Stimulated activated CD4-positive, alpha-beta T cell treated with anti-CD3 and anti-CD28 coated beads, TNF-alpha, amount 100 ng/mL, for 48 hours (primary cell): Measurements from ENCODE around the gene UBTD2.

Experiments used
- DNase-seq, 3 donors: peaks; one replicate each; pipeline ENCODE4 v3.0.0-alpha.2; 2020; ENCODE audit warnings: low read depth in 3 of 3

The UBTD2 gene

DNA sequence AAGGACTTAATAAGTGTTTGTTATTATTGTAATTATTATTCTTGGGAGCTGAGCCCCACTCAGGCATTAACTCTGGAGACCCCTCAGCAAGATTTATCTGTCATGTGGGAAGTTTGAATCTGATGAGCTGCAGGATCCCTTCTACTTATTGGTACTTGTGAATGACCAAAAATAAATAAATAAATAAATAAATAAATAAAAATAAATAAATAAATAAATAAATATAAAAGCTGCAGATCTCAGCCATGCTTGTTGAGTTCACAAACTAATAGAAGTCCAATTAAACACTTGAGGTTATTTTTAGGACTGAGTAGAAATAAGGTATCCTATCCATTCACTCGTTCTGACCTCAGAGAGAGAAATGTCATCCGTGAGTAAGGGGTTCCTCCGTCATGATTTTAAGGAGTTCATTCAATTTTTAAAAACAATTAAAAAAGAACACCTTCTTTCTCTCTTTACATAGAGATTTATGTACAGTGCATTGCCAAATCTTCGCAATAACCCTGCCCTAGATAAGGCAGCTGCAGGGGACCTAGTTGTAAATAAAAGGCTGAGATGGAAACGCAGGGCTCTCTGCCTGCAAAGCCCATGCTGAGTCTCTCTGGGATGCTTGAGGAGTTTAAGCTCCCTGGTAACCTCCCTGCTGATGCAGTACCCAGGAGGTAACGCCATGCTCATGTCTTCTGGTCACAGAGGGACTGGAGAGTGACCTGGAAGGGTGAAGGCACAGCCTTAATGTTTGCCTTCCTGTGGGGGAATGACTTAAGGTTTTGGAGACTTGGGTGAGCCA is 88.4 kb downstream of the UBTD2 start:
- DNase-seq: no peak

DNA sequence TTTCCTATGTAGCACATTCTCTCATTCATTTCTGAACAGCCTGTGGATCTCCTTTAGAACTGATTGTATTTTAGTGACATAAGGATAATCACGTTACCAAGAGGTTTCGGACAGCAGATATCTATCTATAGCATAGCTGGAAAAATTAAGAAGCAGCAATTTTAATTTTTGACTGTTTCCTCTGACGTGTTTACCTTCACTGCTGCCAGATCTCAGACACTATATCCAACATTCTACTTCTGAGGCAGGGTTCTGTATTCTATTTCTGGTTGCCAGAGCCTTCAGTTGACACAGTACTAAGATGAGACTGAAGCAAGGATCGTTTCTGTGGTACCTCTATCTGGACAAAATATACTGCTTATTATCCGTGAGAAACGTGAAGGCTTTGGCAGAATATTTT is 89.7 kb downstream of the UBTD2 start, which contains the start of gene EFCAB9:
TSS of gene EFCAB9 (plus strand) at position 301 of the 400 bp plus-strand sequence. CDS start at position 302, 1 bp downstream.
- DNase-seq: no peak

DNA sequence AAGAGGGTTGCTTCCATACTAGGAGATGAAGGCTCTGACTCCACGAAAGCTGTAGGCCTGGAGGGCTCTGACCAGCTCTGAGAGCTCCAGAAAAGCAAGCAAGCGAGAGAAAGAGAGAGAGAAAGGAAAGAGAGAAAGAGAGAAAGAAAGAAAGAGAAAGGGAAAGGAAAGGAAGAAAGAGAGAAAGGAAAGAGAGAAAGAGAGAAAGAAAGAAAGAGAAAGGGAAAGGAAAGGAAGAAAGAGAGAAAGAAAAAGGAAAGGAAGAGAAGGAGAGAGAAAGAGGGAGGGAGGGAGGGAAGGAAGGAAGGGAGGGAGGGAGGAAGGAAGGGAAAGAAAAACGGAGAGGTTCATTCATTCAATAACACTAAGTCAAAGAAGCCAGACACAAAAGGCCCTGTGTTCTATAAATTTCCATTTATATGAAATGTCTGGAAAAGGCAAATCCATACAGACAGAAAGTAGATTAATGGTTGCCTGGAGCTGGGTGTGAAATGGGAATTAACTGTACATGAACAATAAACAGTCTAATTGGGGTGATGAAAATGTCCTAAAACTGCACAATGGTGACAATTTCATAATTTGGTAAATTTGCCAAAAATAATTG is 93.8 kb downstream of the UBTD2 start:
- DNase-seq: no peak

DNA sequence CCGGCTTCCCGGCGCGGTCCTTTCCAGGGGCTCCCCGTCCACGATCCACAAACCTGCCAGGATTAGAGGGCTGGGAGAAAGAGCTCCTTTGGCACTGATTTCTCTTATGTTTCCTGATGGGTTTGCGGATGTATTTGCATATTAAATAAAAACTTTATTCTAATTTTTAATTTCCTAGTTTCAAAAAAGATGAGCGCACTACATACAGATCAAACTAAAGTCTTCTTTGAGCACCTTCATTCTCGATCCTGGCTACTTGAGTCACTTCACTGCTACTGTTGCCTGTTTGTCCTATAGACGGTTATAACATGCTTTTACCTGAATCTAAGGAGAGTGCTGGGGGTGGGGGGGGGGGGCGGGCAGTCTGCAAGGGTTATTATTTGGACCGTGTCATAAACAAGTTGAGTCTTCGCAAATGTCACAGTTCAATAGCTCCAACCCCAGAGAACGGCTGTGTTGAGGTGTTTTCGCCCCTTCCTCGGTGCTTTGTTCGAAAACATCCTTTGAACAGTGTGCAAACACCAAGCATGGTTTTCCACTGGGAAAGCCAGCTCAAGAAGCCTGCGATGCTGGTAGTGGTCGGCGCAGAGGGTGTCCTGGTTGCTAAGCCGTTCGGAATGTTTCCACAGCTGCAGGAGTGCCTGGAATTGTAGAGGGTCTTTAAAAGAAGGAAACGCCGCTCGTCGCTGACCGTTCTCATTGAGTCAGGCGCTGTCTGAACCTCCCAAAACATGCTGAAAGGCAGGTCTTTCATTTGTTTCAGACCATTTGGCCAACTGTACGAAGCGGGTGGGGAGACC is 94.5 kb downstream of the UBTD2 start:
- DNase-seq: no peak

DNA sequence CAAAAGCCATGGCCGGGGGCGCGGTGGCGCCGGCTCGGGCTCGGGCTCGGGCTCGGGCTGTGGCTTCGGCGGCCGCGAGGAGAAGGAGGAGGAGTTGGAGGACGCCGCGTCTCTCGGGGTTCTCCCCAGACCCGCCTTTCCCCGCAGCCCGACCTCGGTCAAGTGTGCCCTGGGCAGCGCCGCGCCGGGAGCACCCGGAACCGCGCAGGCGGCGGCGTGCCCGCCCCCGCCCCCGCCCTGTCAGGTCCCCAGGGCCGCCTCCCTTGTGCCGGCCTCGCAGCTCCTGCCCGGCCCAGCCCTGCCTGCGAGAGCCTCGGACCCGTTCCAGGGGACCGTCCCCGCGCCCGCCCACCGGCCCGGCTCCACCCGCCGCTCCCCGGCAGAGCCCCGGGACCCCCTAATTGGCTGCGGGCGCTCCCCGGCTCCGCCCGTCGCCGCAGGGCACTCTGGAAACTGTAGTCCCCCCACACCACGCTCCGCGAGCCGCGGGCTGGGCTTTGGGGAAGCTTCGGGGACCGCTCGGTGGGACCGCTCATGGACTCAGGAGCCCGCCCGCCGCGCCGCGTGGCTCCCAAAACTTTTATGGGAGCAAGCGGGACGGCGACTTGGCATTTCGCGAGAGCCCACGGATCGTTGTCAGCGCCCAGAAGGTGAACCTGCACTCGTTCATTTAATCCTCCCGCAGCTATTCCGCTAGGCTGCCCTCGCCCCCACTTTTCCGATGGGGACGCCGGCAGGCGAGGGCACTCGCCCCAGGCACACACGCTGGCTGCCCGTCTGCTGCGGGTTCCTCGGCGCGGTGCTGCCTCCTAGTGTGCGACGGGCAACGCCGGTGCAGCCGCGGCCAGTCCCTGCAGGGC is 95.3 kb downstream of the UBTD2 start, which contains the start of gene STK10:
TSS of gene STK10 (minus strand) at position 192 of the 860 bp plus-strand sequence. CDS start at position 10, 182 bp downstream.
- peak; percentile 77 to 87 (median 81) for DNase-seq

DNA sequence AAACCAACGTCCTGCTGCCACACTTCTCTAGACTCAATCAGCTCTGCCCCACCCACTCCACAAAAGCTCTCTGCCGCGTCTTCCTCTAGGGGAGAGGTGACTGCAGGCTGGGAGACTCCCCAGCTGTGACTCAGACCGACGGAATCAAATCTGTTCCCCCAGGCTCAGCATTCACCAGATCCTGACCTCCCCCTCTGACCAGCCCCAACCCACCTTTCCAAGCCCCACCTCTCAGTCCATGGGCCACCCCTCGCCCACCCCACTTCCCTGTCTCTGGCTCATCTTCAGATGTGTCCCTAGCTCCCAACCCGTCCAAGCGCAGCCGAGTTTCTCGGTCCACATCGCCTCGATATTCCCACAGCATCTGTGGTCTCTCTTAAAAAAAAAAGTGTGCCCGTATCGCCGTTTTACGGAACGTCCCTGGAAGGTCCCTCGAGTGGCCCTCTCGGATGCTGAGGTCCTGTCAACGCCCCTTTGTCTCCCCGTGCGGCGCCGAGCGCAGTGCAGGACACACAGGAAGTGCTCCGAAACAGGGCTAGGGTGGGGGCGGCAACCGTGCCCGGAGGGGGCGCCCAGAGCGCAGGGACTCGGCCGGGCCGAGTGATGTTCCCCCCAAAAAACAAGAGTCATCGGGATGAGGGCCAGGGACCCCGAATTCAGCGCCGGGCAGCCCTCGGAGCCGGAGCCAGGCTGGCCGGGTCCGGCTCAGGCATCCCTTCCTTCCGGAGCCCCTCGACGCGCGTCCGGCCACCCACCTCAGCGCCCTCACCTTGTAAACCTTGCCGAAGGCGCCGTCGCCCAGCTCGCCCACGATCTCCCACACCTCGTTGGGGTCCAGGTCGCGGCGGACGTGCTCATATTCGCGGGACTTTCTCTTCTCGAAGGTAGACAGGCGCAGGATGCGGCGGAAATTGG is 96.2 kb downstream of the UBTD2 start:
- peak in 2 of 3 donors; percentile 57 for DNase-seq

DNA sequence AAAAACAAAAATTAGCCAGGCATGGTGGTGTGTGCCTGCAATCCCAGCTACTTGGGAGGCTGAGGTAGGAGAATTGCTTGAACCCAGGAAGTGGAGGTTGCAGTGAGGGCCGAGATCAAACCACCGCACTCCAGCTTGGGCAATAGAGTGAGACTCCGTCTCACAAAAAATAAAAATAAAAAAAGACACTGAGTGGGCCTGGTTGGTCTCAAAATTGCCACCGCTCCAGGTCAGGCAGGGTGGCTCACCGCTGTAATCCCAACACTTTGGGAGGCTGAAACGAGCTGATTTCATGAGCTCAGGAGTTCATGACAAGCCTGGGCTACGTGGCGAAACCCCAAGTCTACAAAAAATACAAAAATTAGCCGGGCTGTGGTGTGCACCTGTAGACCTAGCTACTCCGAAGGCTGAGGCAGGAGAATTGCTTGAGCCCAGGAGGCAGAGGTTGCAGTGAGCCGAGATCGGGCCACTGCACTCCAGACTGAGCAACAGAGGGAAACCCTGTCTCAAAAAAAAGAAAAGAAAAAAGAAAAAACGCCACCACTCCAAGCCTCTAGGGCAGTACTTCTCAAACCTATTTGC is 97.4 kb downstream of the UBTD2 start:
- no peak for DNase-seq

DNA sequence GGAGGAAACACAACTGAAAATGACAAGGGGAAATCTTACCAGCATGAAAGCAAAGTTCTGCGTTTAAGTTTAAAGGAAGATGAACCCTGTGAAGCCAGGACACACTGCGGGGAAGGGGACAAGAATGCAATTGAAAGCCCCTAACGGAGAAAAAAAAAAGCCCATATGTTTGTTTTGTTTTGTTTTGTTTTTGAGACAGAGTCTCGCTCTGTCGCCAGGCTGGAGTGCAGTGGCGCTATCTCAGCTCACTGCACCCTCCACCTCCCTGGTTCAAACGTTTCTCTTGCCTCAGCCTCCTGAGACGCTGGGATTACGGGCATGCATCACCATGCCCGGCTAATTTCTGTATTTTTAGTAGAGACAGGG is 98.5 kb downstream of the UBTD2 start:
- DNase-seq: no peak

DNA sequence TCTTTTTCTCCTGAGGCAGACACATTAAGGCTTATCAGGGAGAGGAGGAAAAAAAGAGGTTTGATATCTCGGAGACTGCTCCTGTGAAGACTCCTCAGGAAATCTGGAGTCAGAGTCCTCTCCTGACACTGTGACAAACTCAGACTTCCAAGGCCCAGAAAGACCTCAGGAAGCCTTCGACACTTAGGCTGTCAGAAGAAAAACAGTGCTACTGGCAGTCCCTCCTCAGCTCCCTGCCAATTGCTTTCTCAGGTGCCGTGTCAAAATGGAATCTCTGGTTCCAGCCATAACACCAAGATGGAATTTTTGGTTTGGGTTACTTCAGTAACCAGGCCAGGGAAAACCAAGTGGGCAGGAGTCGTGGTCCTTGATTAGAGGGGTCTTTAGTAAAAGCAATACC is 99.7 kb downstream of the UBTD2 start:
- DNase-seq: no peak

DNA sequence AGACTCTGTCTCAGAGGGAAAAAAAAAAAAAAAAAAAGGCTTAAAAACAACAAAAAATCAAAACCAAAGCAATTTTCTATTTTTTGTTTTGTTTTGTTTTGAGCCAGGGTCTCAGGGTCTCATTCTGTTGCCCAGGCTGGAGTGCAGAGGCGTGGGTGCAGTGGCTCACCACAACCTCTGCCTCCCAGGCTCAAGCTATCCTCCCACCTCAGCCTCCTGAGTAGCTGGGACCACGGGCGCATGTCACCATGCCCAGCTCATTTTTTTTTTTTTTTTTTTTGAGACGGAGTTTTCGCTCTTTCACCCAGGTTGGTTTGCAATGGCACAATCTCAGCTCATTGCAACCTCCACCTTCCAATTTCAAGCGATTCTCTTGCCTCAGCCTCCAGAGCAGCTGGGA is 101.3 kb downstream of the UBTD2 start:
- no peak for DNase-seq

DNA sequence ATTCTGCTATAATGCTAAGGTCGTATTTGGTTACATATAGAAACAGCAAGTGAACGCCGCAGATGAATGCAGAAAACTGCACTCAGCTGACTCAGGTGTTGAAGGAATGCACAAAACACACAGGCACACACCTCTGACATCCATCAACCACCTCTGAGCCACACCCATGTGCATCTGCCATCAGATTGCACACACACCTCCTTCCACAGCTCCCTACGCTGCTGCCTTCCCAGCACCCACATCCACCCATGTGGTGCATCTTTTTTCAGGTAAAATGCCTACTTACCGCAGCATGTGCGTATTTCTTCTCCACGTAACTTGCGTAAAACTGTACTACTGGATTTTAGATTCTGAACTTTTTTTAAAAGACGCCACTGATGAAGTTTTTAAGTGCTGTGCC is 102.6 kb downstream of the UBTD2 start:
- no peak for DNase-seq

DNA sequence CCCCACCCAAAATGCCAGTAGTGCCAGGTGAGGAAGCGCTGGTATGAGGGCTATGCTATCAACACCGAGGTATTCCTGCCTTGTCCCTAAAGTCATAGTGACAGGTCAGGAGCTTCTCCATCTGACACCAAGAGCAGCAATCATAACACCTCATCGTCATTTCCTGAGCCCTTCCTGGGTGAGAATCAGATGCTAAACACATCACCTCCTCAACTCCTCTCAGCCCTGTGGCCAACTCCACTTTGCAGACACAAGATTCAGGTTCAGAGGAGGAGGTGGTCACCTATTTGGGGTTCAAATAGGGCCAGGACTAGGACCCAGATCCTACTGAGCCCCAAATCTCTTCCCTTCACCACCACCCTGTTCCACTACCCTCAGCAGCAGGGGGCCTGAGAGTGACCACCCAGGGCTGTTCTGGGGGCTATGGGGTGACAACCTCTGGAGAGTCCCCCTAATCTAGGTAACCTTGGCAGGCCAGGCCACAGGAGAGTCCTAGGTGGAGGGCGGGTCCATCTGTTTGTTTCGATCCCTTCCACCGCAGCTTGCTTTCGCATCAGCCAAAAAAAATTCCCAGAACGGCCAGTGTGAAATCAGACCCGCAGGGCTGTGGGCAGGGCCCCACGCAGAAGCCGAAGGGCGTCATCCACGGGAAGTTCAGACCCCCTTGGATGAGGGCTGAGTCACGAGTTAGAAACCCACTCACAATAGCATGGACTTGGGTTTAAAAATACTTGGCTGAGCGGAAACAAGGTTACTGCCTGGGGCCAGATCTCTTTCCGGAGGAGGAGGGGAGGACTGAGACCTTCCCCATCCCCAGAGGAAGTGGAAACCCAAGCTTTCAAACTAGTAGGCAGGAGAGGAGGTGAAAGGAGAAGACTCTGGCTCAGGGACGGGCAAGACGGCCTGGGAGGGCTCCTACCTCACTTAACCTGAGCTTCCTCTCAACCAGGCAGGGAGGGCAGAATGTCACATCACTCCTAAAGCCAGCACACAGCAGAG is 104.3 kb downstream of the UBTD2 start:
- peak in 1 of 3 donors; percentile 35 for DNase-seq

DNA sequence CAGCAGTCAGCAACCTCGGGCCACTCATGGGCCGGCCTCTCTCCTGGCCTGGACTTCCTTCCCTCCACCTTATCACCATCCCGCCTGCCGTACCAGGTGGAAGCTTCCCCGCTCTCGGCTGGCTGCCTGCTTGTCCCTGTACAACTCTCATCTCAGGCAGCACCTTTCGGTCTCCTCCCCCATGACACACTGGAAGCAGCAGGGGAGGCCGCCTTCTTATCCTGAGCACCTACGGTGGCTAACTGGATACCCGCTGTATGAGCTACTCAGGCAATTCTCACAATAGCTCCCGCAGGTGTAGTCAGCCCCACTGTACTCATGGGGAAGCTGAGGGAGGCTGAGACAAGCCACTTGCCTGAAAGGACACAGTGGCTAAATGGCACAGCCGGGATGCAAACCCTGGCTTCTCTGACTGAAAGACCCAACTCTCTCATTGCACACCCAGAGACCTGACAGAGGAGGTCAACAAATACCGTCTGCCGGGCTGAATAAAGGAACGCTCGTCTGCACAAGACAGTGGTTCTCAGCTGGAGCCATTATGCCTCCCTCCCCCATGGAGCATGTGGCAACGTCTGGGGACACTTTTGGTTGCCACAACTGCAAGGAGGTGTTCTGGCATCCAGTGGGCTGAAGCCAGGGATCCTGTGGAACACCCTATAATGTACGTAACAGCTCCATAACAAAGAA is 105.1 kb downstream of the UBTD2 start:
- no peak for DNase-seq

DNA sequence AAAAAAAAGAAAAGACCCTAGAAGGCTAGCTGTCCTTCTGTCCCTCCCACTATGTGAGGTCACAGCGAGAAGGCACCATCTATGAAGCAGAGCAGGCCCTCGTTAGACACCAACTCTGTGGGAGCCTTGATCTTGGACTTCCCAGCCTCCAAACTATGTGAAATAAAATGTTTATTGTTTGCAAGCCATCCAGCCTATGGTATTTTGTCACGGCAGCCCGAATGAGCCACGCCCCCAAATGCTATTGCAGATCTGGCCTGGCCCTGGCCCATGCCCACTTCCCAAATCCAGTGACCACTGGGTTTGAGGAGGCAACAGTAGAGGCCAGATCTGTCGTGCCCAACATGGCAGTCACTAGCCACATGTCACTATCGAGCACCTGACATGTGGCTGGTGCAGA is 106.4 kb downstream of the UBTD2 start:
- DNase-seq: no peak

DNA sequence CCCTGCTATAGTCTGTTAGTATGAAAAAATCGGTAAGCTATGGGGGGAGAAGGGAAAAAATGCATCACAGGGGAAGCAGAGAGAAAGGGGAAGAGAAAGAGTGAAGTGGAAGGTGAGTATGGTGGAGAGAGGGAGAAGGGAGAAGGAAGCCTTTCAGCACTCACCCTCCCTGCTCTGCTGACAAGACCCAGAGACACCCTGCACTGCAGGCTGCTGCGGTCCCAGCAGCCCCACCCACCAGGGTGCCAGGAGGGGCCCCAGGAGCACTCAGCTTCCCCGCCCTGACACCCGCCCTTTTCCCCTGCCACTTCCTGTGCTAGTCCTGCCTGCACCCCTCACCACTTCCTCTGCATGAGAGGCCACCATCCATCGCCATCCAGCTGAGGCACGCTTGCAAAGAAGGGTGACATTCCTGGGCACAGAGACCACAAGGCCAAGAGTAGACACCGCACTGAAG is 108.3 kb downstream of the UBTD2 start:
- DNase-seq: peak; percentile 78 to 89 (median 88)

DNA sequence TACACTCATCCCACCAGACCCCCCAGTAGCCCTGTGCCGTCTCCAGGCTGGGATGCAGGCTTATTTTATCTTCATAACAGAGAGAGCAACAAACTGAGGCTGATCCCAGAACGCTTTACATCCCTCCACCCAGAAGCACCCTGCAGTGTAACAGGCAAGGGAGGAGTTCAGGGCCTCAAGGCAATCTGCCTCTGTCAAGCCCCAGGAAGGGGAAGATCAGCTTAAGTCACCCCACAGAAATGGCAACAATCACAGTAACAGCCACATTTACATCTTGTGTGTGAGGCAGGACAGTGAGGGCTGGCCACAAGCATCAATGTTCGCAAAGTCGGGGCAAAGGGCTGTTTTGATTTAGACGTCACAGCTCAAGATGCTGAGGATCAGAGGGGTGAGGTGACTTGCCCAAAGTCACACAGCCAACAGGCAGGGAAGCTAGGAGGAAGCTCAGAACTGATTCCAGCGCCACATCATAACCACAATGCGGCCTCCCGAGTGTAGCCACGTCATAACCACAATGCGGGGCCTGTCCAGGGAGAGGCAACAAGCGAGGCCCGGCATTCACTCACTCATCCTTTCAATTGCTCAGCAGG is 109.9 kb downstream of the UBTD2 start:
- DNase-seq: peak in 2 of 3 donors; percentile 76 to 82

DNA sequence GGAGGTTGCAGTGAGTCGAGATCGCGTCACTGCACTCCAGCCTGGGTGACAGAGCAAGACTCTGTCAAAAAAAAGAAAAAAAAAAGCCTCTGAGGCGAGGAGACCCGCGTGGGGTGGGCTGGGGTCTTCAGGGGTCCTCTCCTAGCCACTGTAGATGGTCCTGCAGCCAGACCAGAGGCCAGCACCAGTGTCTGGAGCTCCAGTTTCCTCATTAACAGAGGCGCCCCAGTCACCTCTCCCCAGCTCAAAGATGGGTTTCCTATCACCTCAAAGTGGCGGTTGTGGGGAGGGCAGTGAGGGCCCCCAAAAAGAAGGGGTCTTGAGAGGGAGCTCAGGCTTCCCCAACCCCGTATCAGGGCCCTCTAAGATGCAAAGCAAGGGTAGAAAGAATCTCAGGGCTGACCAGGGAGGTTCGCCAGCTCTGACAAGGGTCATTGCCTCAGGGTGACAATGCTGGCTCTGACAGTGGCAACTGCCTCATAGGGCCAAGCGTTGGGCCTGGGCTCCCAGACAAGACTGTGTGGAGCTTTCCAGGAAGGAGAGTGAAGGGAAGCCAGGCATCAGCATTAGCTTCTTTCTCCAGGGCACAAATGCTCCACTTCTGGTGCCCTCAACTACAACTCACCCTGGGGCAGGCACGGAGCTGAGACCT is 110.5 kb downstream of the UBTD2 start:
- no peak for DNase-seq
